ENCODE measurements around the gene RHOBTB1.

DNA sequence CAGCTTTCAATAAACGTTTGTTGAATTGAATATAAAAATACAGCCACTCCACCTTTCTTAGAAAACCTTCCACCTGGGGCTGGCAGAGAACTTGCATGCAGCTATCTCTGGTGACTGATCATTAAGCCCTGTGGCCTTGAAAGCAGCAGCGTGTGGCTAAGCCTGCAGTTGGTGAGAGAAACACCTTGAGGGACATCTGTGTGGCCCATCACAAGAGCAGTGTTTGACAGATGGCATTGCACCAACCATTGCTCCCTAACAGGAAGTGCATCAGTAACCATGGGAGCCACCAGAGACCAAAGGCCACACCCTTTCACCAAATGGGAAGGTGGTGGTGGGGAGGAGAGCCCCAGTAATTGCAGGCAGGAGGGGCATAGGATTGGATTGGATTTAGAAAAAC is 22.4 kb downstream of the RHOBTB1 start:
- no peak for TF ChIP-seq POLR2A (IDR thresholded peaks at IDR 0.05)
- TF ChIP-seq, protein P1, sequence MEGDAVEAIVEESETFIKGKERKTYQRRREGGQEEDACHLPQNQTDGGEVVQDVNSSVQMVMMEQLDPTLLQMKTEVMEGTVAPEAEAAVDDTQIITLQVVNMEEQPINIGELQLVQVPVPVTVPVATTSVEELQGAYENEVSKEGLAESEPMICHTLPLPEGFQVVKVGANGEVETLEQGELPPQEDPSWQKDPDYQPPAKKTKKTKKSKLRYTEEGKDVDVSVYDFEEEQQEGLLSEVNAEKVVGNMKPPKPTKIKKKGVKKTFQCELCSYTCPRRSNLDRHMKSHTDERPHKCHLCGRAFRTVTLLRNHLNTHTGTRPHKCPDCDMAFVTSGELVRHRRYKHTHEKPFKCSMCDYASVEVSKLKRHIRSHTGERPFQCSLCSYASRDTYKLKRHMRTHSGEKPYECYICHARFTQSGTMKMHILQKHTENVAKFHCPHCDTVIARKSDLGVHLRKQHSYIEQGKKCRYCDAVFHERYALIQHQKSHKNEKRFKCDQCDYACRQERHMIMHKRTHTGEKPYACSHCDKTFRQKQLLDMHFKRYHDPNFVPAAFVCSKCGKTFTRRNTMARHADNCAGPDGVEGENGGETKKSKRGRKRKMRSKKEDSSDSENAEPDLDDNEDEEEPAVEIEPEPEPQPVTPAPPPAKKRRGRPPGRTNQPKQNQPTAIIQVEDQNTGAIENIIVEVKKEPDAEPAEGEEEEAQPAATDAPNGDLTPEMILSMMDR (IDR thresholded peaks at IDR 0.05) = no peak
